GM10248 (cell line): ENCODE results near the gene FBXO42.

Experiments used
- CTCF ChIA-PET: fragments of 300-600 bp; sonication (Branson Sonifier 250); formaldehyde crosslinking; extraction: SDS; loops from one replicate; lab custom pipeline; 2021; ENCODE audit warnings: antibody characterized with exemption; lab: Yijun Ruan, JAX
- POLR2A ChIA-PET: fragments of 350-650 bp; sonication (Branson Sonifier 250); formaldehyde crosslinking; extraction: SDS; loops from one replicate; lab custom pipeline; 2020; ENCODE audit warnings: antibody characterized with exemption; lab: Yijun Ruan, JAX
- DNase-seq: peaks from one replicate; pipeline ENCODE4 v3.0.0; 2012; ENCODE audit errors: extremely low spot score
- TF ChIP-seq, protein P1 (sequence below): IDR thresholded peaks from 2 replicates; pipeline ENCODE4 v1.5.1; 2012; ENCODE audit warnings: mild to moderate bottlenecking, low read depth; ENCODE audit errors: extremely low read depth, missing control alignments, control extremely low read depth

Gene FBXO42

DNA sequence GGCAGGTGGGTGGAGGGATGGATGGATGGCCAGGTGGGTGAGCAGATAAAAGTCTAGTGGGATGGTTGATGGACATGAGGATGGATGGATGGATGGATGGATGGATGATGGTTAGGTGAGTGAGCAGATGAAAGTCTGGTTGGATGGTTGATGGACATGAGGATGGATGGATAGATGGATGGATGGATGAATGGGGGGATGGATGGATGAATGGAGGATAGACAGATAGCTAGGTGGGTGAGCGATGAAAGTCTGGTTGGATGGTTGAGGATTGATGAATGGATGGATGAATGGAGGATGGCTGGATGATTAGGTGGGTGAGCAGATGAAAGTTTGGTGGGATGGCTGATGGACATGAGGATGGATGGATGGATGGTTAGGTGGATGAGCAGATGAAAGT, 130.8 kb downstream of the FBXO42 start:
- ChIA-PET POLR2A (no interaction called here), CTCF (interaction anchor here (1.4 to 2.6 kb wide), 2 partner anchors 22 to 36 kb away, joined by 3 to 9 read pairs; no protein-coding TSS in a partner anchor)
- TF ChIP-seq, protein P1, sequence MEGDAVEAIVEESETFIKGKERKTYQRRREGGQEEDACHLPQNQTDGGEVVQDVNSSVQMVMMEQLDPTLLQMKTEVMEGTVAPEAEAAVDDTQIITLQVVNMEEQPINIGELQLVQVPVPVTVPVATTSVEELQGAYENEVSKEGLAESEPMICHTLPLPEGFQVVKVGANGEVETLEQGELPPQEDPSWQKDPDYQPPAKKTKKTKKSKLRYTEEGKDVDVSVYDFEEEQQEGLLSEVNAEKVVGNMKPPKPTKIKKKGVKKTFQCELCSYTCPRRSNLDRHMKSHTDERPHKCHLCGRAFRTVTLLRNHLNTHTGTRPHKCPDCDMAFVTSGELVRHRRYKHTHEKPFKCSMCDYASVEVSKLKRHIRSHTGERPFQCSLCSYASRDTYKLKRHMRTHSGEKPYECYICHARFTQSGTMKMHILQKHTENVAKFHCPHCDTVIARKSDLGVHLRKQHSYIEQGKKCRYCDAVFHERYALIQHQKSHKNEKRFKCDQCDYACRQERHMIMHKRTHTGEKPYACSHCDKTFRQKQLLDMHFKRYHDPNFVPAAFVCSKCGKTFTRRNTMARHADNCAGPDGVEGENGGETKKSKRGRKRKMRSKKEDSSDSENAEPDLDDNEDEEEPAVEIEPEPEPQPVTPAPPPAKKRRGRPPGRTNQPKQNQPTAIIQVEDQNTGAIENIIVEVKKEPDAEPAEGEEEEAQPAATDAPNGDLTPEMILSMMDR: no peak
- no peak for DNase-seq

DNA sequence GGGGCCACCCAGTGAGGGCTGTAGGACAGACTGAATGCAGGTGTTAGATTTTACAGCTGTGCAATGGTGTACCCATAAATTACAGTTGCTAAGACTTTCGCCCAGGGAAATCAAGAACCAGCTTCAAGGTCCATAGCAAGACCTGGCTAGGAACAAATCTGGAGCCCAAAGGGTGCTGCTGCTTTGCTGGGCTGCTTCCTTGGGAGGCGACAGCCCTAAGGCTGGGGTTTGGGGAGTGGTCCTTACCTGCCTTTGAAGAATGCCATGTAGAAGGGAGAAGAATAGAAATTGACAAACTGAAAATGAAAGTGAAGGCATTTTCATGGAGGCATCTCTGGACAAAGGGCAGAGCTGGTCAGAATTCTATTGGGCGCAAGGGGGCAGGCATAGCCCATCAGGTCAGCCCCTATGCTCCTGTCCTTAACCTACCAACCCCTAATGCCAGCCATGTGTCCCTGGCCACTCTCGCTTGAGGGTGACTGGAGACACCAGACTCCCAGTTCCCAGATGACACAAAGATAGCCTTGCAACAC, 132.2 kb downstream of the FBXO42 start:
- ChIA-PET POLR2A (no interaction called here), CTCF (interaction anchor here (1.4 to 1.6 kb wide), 2 partner anchors 132 to 141 kb away, joined by 4 to 5 read pairs; partner anchors contain the start of gene FBXO42)
- DNase-seq: no peak
- TF ChIP-seq, protein P1: no peak

DNA sequence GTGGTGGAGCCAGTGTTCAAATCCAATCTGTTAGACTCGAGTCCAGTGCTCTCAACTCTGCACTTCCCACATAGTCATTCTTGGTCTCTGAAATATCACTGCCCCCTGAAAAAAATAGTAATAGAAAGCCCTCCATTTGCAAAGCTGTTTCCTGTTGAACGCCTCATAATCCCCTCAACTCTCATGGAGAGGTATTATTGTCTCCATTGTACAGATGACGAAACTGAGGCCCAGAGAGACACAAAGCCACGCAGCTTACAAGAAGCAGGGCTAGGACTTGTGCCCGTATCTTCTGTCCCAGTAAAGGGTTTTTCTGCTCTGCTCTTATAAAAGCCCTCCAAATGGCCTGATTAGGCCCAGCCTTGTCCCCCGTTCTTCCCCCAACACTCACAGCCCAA, 133.6 kb downstream of the FBXO42 start:
- TF ChIP-seq, protein P1: no peak
- POLR2A ChIA-PET: no interaction called here
- no peak for DNase-seq
- CTCF ChIA-PET: interaction anchor here (0.6 to 2.6 kb wide), 6 partner anchors 19 to 145 kb away, joined by 3 to 8 read pairs (median 5); partner anchors contain the start of gene FBXO42

DNA sequence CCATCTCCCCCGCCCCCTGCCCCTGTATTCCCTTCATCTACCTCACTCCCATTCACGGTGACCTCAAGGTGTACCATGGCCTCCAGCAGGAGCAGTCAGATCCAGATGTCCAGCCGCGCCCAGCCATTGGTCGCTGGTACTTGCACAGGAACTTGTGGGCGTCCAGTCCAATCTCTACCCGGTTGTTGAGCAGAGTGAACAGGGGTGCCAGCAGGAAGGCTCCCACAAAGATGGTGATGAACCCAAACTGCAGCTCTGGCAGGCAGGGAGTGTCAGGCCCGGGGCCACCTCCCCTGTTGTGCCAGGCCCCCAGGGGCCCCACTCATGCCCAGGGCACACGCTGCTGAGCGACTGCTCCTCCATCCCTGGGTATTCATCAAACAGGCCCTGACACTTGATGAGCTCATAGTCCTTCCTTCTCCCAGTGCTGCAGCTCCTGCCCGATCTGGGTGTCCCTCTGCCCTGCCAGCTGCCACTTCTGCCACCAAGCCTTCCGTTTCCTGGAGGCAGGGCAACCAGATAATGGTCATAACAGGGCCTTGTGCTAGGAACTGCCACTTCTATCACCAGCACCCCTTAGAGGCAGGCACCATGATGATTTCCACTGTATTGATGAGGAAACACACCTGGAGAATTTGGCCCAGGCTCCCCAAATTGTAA, 134.1 kb downstream of the FBXO42 start:
- ChIA-PET POLR2A (interaction anchor here (1.5 kb wide), 1 partner anchor 19 kb away, joined by 9 read pairs; the partner anchor contains the start of gene CPLANE2), CTCF (interaction anchor here (1.0 to 2.6 kb wide), 7 partner anchors 10 to 146 kb away, joined by 3 to 8 read pairs (median 5); no protein-coding TSS in a partner anchor)
- TF ChIP-seq, protein P1: no peak
- no peak for DNase-seq

DNA sequence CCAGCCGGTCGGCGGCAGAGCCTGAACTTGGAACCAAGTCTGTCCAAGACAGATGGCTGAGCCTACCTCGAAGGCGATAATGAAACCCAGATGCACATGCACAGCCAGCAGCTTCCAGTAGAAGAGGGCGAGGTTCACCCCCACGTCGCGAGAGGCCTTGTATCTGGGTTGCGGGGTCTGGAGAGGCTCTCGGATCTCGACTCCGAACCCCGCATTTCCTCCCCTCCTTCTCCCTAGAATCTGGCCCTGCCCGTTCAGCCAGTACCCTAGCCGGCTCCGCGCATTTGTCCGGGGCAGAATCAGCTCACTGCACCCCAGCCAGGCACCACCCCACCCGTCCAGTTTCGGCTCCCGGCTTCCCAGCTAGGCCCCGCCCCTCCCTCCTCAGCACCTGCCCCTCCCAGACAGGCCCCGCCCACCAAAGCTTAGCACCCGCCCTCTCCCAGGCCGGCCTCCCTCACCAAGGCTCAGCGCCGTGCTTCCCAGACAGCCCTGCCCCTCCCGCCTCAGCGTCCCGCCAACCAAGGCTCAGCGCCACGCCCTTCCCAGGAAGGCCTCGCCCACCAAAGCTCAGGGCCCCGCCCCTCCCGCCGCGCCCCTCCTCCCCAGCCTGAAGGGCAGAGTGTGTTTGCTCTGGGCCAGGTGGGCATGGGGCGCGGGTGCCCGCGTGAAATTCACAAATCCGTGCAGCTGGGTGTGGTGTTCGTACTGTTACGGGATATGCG, 135.1 kb downstream of the FBXO42 start:
- DNase-seq: peak; percentile 99
- POLR2A ChIA-PET: interaction anchor here (0.5 to 1.6 kb wide), 5 partner anchors 10 to 276 kb away, joined by 3 to 9 read pairs (median 4); partner anchors contain the start of gene CPLANE2
- TF ChIP-seq, protein P1: no peak
- CTCF ChIA-PET: interaction anchor here (0.9 to 2.6 kb wide), 8 partner anchors 9 to 147 kb away, joined by 3 to 11 read pairs (median 5); no protein-coding TSS in a partner anchor
